HepG2 (cell line): Measurements from ENCODE around the gene C16orf95. TPM values are rescaled to one million over a fixed set of nuclear protein-coding genes. Genes with fewer than 3 reads are reported as not detected.

Experiments
- CHD2 ChIP-seq: IDR thresholded peaks from 2 replicates; pipeline ENCODE4 v1.6.1; 2011; ENCODE audit warnings: low read depth, low read length, improper control_type of control experiment
- FOXK2 ChIP-seq: fragments of 450-650 bp; IDR thresholded peaks from 2 replicates; pipeline ENCODE4 v1.6.1; 2016
- NR2F6 ChIP-seq, 2 experiments: IDR thresholded peaks; 2 replicates each; pipeline ENCODE4 v1.6.1; 2016; ENCODE audit warnings: antibody characterized with exemption in 1 of 2, mild to moderate bottlenecking in 1 of 2
- PAXIP1 ChIP-seq: sonication (generic); formaldehyde crosslinking; conservative IDR thresholded peaks from 2 replicates; pipeline ENCODE4 v1.4.0; 2020; ENCODE audit warnings: mild to moderate bottlenecking, missing genetic modification reagents, moderate library complexity
- POLR2A ChIP-seq, 2 experiments: IDR thresholded peaks; 2 replicates each; pipeline ENCODE4 v1.6.1; 2011; ENCODE audit warnings: low read depth in 2 of 2, low read length in 2 of 2, mild to moderate bottlenecking in 1 of 2, moderate library complexity in 1 of 2; ENCODE audit not compliant: insufficient read depth in 1 of 2
- POLR2AphosphoS5 ChIP-seq: IDR thresholded peaks from 2 replicates; pipeline ENCODE4 v1.6.1; 2012; ENCODE audit warnings: low read depth, low read length
- ZNF513 ChIP-seq: sonication (generic); formaldehyde crosslinking; conservative IDR thresholded peaks from 2 replicates; pipeline ENCODE4 v1.5.0; 2020; ENCODE audit warnings: missing genetic modification reagents
- ZNF609 ChIP-seq: sonication (generic); formaldehyde crosslinking; IDR thresholded peaks from 2 replicates; pipeline ENCODE4 v1.4.0; 2020; ENCODE audit warnings: mild to moderate bottlenecking, missing genetic modification reagents, borderline replicate concordance
- polyA plus RNA-seq, 8 experiments: library from polyadenylated mRNA; depleted of rRNA in 3 of 8; stranded (reverse) in 7 of 8; unstranded in 1 of 8; fragments of >200 nt; fragmentation: Illumina TruSeq in 4 of 8; extraction: Trizol in 4 of 8; gene quantifications; 2 replicates each; pipeline versions ENCODE4 v1.2.1 to v1.2.3, GENCODE V29; 2011 to 2016; ENCODE audit warnings: low read depth in 4 of 8, missing spikeins in 1 of 8, mixed read lengths in 1 of 8; ENCODE audit not compliant: insufficient read depth in 1 of 8
- total RNA-seq, 5 experiments: library from RNA; depleted of rRNA; stranded (reverse); fragments of >200 nt; fragmentation: Illumina TruSeq; extraction: Trizol; gene quantifications; 2 replicates each; pipeline ENCODE4 v1.2.3, GENCODE V29; 2016; ENCODE audit warnings: low read depth in 1 of 5

The C16orf95 gene
- total and polyA plus RNA-seq, 2 of the 13 experiments (the other 11 are each of a cell fraction or from before 2014, with no cell fraction given) = 2.8 to 8.6 TPM

GRCh38 chr16:87337262-87337771, 20.1 kb upstream of the C16orf95 start (continued):
- TF ChIP-seq POLR2A (IDR thresholded peaks at IDR 0.05; ENCODE audit: insufficient read depth in 1 of 2, low read depth in 2 of 2, low read length in 2 of 2) = peak in 1 of 2 experiments; percentile 34; a peak in 1 of 4 replicates
- no peak for TF ChIP-seq NR2F6 (IDR thresholded peaks at IDR 0.05)
- no peak for TF ChIP-seq NR2F6 (CRISPR knock-in tag; IDR thresholded peaks at IDR 0.05)
- TF ChIP-seq ZNF609 = no peak
- no peak for TF ChIP-seq FOXK2
- TF ChIP-seq ZNF513 (CRISPR knock-in tag) = 0 out of 2 replicates have a peak, but pooled peaks have one; percentile 41
- no peak for TF ChIP-seq POLR2AphosphoS5
- TF ChIP-seq CHD2 = 0 out of 2 replicates have a peak, but pooled peaks have one; percentile 12
- no peak for TF ChIP-seq PAXIP1
- TF ChIP-seq, all 625 proteins: peak for 5
